Hepatocyte (in vitro differentiated cells): ENCODE results near the gene BACH1. TPM values are rescaled to one million over a fixed set of nuclear protein-coding genes. Genes with fewer than 3 reads are reported as not detected.

ENCODE experiments used
- DNase-seq: peaks from one replicate; pipeline ENCODE4 v3.0.0-alpha.2; 2016; ENCODE audit warnings: low spot score
- H2AFZ ChIP-seq: fragments of 200-600 bp; sonication (generic); 2 replicates; pipeline ENCODE4 v1.6.0; 2016; ENCODE audit warnings: antibody characterized with exemption, mild to moderate bottlenecking
- H3K27ac ChIP-seq: fragments of 200-600 bp; sonication (generic); 2 replicates; pipeline ENCODE4 v1.5.1; 2016; ENCODE audit warnings: mild to moderate bottlenecking
- H3K27me3 ChIP-seq: fragments of 200-600 bp; sonication (generic); 2 replicates; pipeline ENCODE4 v1.6.1; 2016
- H3K36me3 ChIP-seq: fragments of 200-600 bp; sonication (generic); replicated peaks from 2 replicates; pipeline ENCODE4 v1.5.1; 2016; ENCODE audit warnings: low read depth; ENCODE audit not compliant: insufficient read depth
- H3K4me1 ChIP-seq: fragments of 200-600 bp; sonication (generic); 2 replicates; pipeline ENCODE4 v1.5.1; 2016; ENCODE audit warnings: mild to moderate bottlenecking, moderate library complexity; ENCODE audit not compliant: insufficient read depth
- H3K4me2 ChIP-seq: fragments of 200-600 bp; sonication (generic); 2 replicates; pipeline ENCODE4 v1.6.0; 2016
- H3K4me3 ChIP-seq: fragments of 200-600 bp; sonication (generic); 2 replicates; pipeline ENCODE4 v1.5.1; 2016; ENCODE audit warnings: mild to moderate bottlenecking
- H3K79me2 ChIP-seq: fragments of 200-600 bp; sonication (generic); 2 replicates; pipeline ENCODE4 v1.6.0; 2017; ENCODE audit warnings: mild to moderate bottlenecking
- H3K9me2 ChIP-seq: fragments of 200-600 bp; sonication (generic); replicated peaks from 2 replicates; pipeline ENCODE4 v1.6.0; 2017; ENCODE audit warnings: mild to moderate bottlenecking; ENCODE audit not compliant: insufficient read depth
- H3K9me3 ChIP-seq: fragments of 200-600 bp; sonication (generic); 2 replicates; pipeline ENCODE4 v1.5.1; 2016; ENCODE audit warnings: low read depth, mild to moderate bottlenecking
- H4K20me1 ChIP-seq: fragments of 200-600 bp; sonication (generic); 2 replicates; pipeline ENCODE4 v1.6.0; 2016; ENCODE audit warnings: mild to moderate bottlenecking; ENCODE audit not compliant: insufficient read depth, poor library complexity, severe bottlenecking
- EZH2 ChIP-seq: fragments of 200-600 bp; sonication (generic); IDR thresholded peaks from 2 replicates; pipeline ENCODE4 v1.6.1; 2016; ENCODE audit warnings: antibody characterized with exemption, mild to moderate bottlenecking, borderline replicate concordance
- EZH2phosphoT487 ChIP-seq: fragments of 200-600 bp; sonication (generic); IDR thresholded peaks from one replicate; pipeline ENCODE4 v1.6.1; 2018; ENCODE audit warnings: antibody characterized with exemption, mild to moderate bottlenecking, low read depth, moderate library complexity; ENCODE audit not compliant: unreplicated experiment, severe bottlenecking
- WGBS: methylation state at CpG from one replicate; pipeline ENCODE4 v1.1.6; 2016; ENCODE audit warnings: low lambda C conversion rate; ENCODE audit errors: missing lambda C conversion rate; 5-methylcytosine and 5-hydroxymethylcytosine counted together
- polyA plus RNA-seq: library from polyadenylated mRNA; unstranded; fragments of >200 nt; fragmentation: Nextera tagmentation; extraction: Ambion mirVana; gene quantifications from 2 replicates; pipeline ENCODE4 v1.2.1, GENCODE V29; 2016
- total RNA-seq: library from RNA; depleted of rRNA; stranded (reverse); fragments of >200 nt; gene quantifications from 2 replicates; pipeline ENCODE4 v1.2.3, GENCODE V29; 2014
- TF ChIP-seq, protein P1 (sequence below): fragments of 200-600 bp; sonication (generic); IDR thresholded peaks from 2 replicates; pipeline ENCODE4 v1.5.1; 2016; ENCODE audit warnings: antibody characterized with exemption, mild to moderate bottlenecking; ENCODE audit not compliant: poor library complexity

Gene BACH1
- total and polyA plus RNA-seq, 2 experiments from 2014 or later, result 19.7 to 79.8 TPM

DNA sequence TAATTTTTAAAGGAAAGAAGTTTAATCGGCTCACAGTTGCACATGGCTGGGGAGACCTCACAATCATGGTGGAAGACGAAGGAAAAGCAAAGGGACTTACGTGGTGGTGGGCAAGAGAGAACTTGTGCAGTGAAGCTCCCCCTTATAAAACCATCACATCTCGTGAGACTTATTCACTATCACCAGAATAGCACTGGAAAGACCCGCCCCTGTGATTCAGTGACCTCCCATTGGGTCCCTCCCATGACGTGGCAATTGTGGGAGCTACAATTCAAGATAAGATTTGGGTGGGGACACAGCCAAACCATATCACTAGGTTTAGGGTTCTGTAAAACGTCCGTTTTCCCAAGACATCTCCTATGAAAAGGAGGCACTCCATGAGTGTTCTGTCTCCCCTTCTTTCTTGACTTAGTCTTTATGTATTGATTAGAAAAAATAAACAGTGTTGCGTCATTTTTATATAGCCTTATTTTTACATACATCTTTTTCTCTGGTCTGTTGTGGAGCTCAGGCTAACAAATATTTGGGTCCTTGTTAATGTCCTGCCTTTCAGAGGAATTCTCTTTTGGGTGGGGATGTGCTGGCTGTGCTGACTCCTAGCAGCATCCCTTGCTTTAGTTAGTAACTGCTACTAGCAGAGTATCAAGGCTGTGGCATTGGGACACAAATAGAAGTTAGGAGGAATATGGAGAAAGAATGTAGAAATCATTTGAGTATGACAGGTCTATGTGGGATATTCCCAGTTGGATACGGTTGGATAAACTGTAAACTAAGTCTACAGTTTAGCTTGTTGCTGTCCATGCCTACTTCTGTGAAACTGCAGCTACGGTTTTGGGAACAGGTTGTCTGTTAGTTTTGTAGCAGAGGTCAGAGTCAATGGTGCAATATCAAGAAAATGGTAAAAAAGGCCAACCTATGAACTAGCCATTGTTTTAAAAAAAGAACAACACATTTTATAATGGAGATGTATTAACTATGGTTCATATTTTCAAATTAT is 23.5 kb downstream of the BACH1 start:
- TF ChIP-seq EZH2 (no peak), EZH2phosphoT487 (no peak)
- TF ChIP-seq, protein P1, sequence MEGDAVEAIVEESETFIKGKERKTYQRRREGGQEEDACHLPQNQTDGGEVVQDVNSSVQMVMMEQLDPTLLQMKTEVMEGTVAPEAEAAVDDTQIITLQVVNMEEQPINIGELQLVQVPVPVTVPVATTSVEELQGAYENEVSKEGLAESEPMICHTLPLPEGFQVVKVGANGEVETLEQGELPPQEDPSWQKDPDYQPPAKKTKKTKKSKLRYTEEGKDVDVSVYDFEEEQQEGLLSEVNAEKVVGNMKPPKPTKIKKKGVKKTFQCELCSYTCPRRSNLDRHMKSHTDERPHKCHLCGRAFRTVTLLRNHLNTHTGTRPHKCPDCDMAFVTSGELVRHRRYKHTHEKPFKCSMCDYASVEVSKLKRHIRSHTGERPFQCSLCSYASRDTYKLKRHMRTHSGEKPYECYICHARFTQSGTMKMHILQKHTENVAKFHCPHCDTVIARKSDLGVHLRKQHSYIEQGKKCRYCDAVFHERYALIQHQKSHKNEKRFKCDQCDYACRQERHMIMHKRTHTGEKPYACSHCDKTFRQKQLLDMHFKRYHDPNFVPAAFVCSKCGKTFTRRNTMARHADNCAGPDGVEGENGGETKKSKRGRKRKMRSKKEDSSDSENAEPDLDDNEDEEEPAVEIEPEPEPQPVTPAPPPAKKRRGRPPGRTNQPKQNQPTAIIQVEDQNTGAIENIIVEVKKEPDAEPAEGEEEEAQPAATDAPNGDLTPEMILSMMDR, result no peak
- Histone ChIP-seq H3K27me3 (no peaks in the 10 kb centered on the region), H3K9me3 (no peaks in the 10 kb centered on the region), H2AFZ (no peak overlapping the region), H3K4me1 (no peaks in the 10 kb centered on the region), H3K4me3 (no peak overlapping the region), H3K27ac (no peak overlapping the region), H3K36me3 (no peaks in the 10 kb centered on the region), H3K4me2 (no peak overlapping the region), H3K9me2 (no peaks in the 10 kb centered on the region), H4K20me1 (peaks cover 78% of the 10 kb centered on the region), H3K79me2 (peaks cover 100% of the 10 kb centered on the region)
- no peak for DNase-seq
- WGBS, result 92% methylated on average over 11 of the region's 11 CpGs

DNA sequence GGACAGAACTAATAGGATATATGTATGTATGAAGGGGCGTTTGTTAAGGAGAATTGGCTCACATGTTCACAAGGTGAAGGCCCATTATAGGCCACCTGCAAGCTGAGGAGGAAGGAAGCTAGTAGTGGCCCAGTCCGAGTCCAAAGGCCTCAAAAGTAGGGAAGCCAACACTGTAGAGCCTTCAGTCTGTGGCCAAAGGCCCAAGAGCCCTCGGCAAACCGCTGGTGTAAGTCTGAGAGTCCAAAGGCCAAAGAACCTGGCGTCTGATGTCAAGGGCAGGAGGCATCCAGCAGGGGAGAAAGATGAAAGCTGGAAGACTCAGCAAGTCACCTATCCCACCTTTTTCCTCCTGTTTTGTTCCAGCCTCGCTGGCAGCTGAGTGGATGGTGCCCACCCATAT is 24.5 kb downstream of the BACH1 start:
- Histone ChIP-seq H3K4me2 (no peak overlapping the region), H3K4me1 (no peaks in the 10 kb centered on the region), H3K27ac (no peak overlapping the region), H4K20me1 (peaks cover 72% of the 10 kb centered on the region), H3K27me3 (no peaks in the 10 kb centered on the region), H3K36me3 (no peaks in the 10 kb centered on the region), H2AFZ (no peak overlapping the region), H3K79me2 (peaks cover 100% of the 10 kb centered on the region), H3K9me3 (no peaks in the 10 kb centered on the region), H3K4me3 (no peak overlapping the region), H3K9me2 (no peaks in the 10 kb centered on the region)
- no peak for TF ChIP-seq EZH2phosphoT487
- TF ChIP-seq, protein P1, result no peak
- no peak for TF ChIP-seq EZH2
- no peak for DNase-seq
- 97% methylated on average over 6 of the region's 6 CpGs for WGBS

GRCh38 chr21:29326914-29327554 is 28.3 kb downstream of the BACH1 start:
- Histone ChIP-seq H3K27ac (no peak overlapping the region), H4K20me1 (peaks cover 41% of the 10 kb centered on the region), H3K27me3 (no peaks in the 10 kb centered on the region), H3K36me3 (no peaks in the 10 kb centered on the region), H3K79me2 (peaks cover 91% of the 10 kb centered on the region), H3K4me3 (no peak overlapping the region), H3K9me2 (no peaks in the 10 kb centered on the region), H3K4me2 (no peak overlapping the region), H2AFZ (no peak overlapping the region), H3K4me1 (no peaks in the 10 kb centered on the region), H3K9me3 (no peaks in the 10 kb centered on the region)
- no peak for DNase-seq
- TF ChIP-seq EZH2phosphoT487 (no peak), EZH2 (no peak)
- TF ChIP-seq, protein P1, result no peak
- WGBS, result 95% methylated on average over 10 of the region's 10 CpGs
